Thymus (tissue), 11 donors: ENCODE results near the gene TRAPPC5. TPM values are rescaled to one million over a fixed set of nuclear protein-coding genes. Genes with fewer than 3 reads are reported as not detected.

Experiments used
- DNase-seq, 9 donors: peaks; one replicate each; pipeline ENCODE4 v3.0.0-alpha.2; 2013; ENCODE audit warnings: low spot score in 9 of 9, low read depth in 6 of 9, missing footprints in 1 of 9
- H3K27ac ChIP-seq, 2 donors: one replicate each; pipeline ENCODE4 v1.5.1; 2013; ENCODE audit warnings: control low read depth in 1 of 2, low read depth in 1 of 2, low read length in 1 of 2, mild to moderate bottlenecking in 1 of 2, moderate library complexity in 1 of 2
- H3K27me3 ChIP-seq, 2 donors: one replicate each; pipeline ENCODE4 v1.5.1; 2013; ENCODE audit warnings: low read length in 1 of 2; ENCODE audit not compliant: control insufficient read depth in 2 of 2, insufficient read depth in 1 of 2
- H3K36me3 ChIP-seq, 2 donors: one replicate each; pipeline ENCODE4 v1.5.1; 2013; ENCODE audit warnings: low read length in 1 of 2, mild to moderate bottlenecking in 1 of 2, moderate library complexity in 1 of 2; ENCODE audit not compliant: control insufficient read depth in 2 of 2, insufficient read depth in 2 of 2
- H3K4me1 ChIP-seq, 2 donors: one replicate each; pipeline ENCODE4 v1.5.1; 2013; ENCODE audit warnings: low read length in 2 of 2; ENCODE audit not compliant: control insufficient read depth in 2 of 2, insufficient read depth in 2 of 2
- H3K4me3 ChIP-seq, 2 donors: one replicate each; pipeline ENCODE4 v1.5.1; 2013; ENCODE audit warnings: low read length in 2 of 2, control low read depth in 1 of 2, mild to moderate bottlenecking in 1 of 2
- H3K9me3 ChIP-seq, 2 donors: one replicate each; pipeline ENCODE4 v1.5.1; 2013; ENCODE audit warnings: low read length in 1 of 2, mild to moderate bottlenecking in 1 of 2; ENCODE audit not compliant: control insufficient read depth in 2 of 2, insufficient read depth in 1 of 2
- WGBS: extraction: QIAGEN DNeasy Blood & Tissue Kit; methylation state at CpG from one replicate; pipeline ENCODE4 v1.1.7; 2013; 5-methylcytosine and 5-hydroxymethylcytosine counted together
- polyA plus RNA-seq: library from polyadenylated mRNA; stranded (reverse); fragments of 200-250 nt; gene quantifications from one replicate; pipeline ENCODE4 v1.2.3, GENCODE V29; 2013
- total RNA-seq: library from RNA; stranded (reverse); fragments of 120-200 nt; gene quantifications from one replicate; pipeline ENCODE4 v1.2.4, GENCODE V29; 2013
- donor health status: healthy.

The TRAPPC5 gene
- total and polyA plus RNA-seq, 2 donors = 59.5 to 108 TPM

DNA sequence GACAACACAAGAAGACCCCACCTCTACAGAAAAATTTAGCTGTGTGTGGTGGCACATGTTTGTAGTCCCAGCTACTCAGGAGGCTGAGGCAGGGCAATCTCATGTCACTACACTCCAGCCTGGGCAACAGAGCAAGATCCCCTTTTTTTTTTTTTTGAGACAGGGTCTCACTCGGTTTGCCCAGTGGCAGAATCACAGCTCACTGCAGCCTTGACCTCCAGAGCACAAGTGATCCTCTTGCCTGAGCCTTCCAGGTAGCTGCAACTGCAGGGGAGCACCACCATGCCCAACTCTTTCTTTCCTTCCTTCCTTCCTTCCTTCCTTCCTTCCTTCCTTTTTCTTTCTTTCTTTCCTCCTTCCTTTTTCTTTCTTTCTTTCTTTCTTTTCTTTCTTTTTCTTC is 55.5 kb downstream of the TRAPPC5 start:
- Histone ChIP-seq H3K27me3 (peaks cover 4 to 29% of the 10 kb centered on the region in 2 donors), H3K4me3 (no peak overlapping the region), H3K27ac (no peak overlapping the region), H3K36me3 (no peaks in the 10 kb centered on the region), H3K9me3 (no peaks in the 10 kb centered on the region), H3K4me1 (no peaks in the 10 kb centered on the region)
- DNase-seq = no peak
- WGBS = 57% methylated on average over 1 of the region's 1 CpG

DNA sequence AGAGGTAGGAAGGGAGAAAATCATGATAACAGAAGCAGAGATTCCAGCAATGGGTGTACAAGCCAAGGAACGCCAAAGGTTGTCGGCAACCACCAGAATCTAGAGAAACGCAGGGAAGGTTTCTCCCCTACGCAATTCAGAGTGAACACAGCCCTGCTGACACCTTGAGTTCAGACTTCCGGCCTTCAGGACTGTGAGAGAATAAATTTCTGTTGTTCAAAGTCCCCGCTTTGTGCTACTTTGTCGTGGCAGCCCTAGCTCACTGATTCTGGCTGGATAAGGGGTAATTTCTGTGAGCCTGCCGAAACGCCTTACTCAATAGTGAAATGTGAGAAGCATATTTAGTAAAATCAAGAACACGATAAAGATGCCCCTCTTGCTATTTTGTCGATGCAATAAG is 56.6 kb downstream of the TRAPPC5 start:
- no peak for DNase-seq
- H3K27me3 ChIP-seq = peaks cover 0 to 19% of the 10 kb centered on the region in 2 donors
- WGBS = 93% methylated on average over 11 of the region's 11 CpGs

More for the DNA sequence above, 56.6 kb downstream of the TRAPPC5 start:
- no peak overlapping the region for H3K27ac ChIP-seq
- H3K4me1 ChIP-seq = no peaks in the 10 kb centered on the region
- no peaks in the 10 kb centered on the region for H3K36me3 ChIP-seq
- H3K4me3 ChIP-seq = no peak overlapping the region
- H3K9me3 ChIP-seq = no peaks in the 10 kb centered on the region

Other genes starting within 250 kb of the TRAPPC5 start
- gene PEX11G, start 191.8 kb upstream of the TRAPPC5 start, total RNA-seq = 3.3 TPM
- gene PEX11G, start 191.8 kb upstream of the TRAPPC5 start, polyA plus RNA-seq = 4.8 TPM
- 7.1 TPM for gene ZNF358, start 164.7 kb upstream of the TRAPPC5 start, total RNA-seq
- 23.5 TPM for gene ZNF358, start 164.7 kb upstream of the TRAPPC5 start, polyA plus RNA-seq
- gene MCOLN1, start 158.2 kb upstream of the TRAPPC5 start, total RNA-seq = 2.8 TPM
- gene MCOLN1, start 158.2 kb upstream of the TRAPPC5 start, polyA plus RNA-seq = 41.0 TPM
- 17.3 TPM for gene PNPLA6, start 145.1 kb upstream of the TRAPPC5 start, total RNA-seq
- gene PNPLA6, start 145.1 kb upstream of the TRAPPC5 start, polyA plus RNA-seq = 75.3 TPM
- 1.3 TPM for gene CAMSAP3, start 85.0 kb upstream of the TRAPPC5 start, total RNA-seq
- gene CAMSAP3, start 85.0 kb upstream of the TRAPPC5 start, polyA plus RNA-seq = 2.5 TPM
- 29.2 TPM for gene XAB2, start 51.3 kb upstream of the TRAPPC5 start, total RNA-seq
- 60.6 TPM for gene XAB2, start 51.3 kb upstream of the TRAPPC5 start, polyA plus RNA-seq
- 143 TPM for gene PET100, start 51.0 kb upstream of the TRAPPC5 start, total RNA-seq
- 216 TPM for gene PET100, start 51.0 kb upstream of the TRAPPC5 start, polyA plus RNA-seq
- 1.9 TPM for gene PCP2, start 47.1 kb upstream of the TRAPPC5 start, total RNA-seq
- 9.4 TPM for gene PCP2, start 47.1 kb upstream of the TRAPPC5 start, polyA plus RNA-seq
- 45.3 TPM for gene STXBP2, start 43.7 kb upstream of the TRAPPC5 start, total RNA-seq
- gene STXBP2, start 43.7 kb upstream of the TRAPPC5 start, polyA plus RNA-seq = 140 TPM
- gene RETN, start 11.8 kb upstream of the TRAPPC5 start, total RNA-seq = 9.5 TPM
- 33.1 TPM for gene RETN, start 11.8 kb upstream of the TRAPPC5 start, polyA plus RNA-seq
- gene MCEMP1, start 3.7 kb upstream of the TRAPPC5 start, total RNA-seq = 0.28 TPM
- 1.6 TPM for gene MCEMP1, start 3.7 kb upstream of the TRAPPC5 start, polyA plus RNA-seq
- 3.1 TPM for gene FCER2, start 21.3 kb downstream of the TRAPPC5 start, total RNA-seq
- gene FCER2, start 21.3 kb downstream of the TRAPPC5 start, polyA plus RNA-seq = 14.4 TPM
- gene CLEC4G, start 51.3 kb downstream of the TRAPPC5 start, total RNA-seq = 0.52 TPM
- gene CLEC4G, start 51.3 kb downstream of the TRAPPC5 start, polyA plus RNA-seq = 3.2 TPM
- 3.4 TPM for gene CD209, start 66.7 kb downstream of the TRAPPC5 start, total RNA-seq
- gene CD209, start 66.7 kb downstream of the TRAPPC5 start, polyA plus RNA-seq = 8.5 TPM
- gene CLEC4M, start 82.4 kb downstream of the TRAPPC5 start, total RNA-seq = 0.19 TPM
- gene CLEC4M, start 82.4 kb downstream of the TRAPPC5 start, polyA plus RNA-seq = 0.50 TPM
- gene EVI5L, start 149.4 kb downstream of the TRAPPC5 start, total RNA-seq = 4.9 TPM
- 7.6 TPM for gene EVI5L, start 149.4 kb downstream of the TRAPPC5 start, polyA plus RNA-seq
- gene PRR36, start 193.6 kb downstream of the TRAPPC5 start, total RNA-seq = 0.09 TPM
- gene PRR36, start 193.6 kb downstream of the TRAPPC5 start, polyA plus RNA-seq = 0.16 TPM
- gene LRRC8E, start 207.7 kb downstream of the TRAPPC5 start, total RNA-seq = 0.05 TPM
- 0.27 TPM for gene LRRC8E, start 207.7 kb downstream of the TRAPPC5 start, polyA plus RNA-seq
- 8.0 TPM for gene MAP2K7, start 223.0 kb downstream of the TRAPPC5 start, total RNA-seq
- gene MAP2K7, start 223.0 kb downstream of the TRAPPC5 start, polyA plus RNA-seq = 45.4 TPM
- gene TGFBR3L, start 234.0 kb downstream of the TRAPPC5 start, total RNA-seq = 0.19 TPM
- 0.05 TPM for gene TGFBR3L, start 234.0 kb downstream of the TRAPPC5 start, polyA plus RNA-seq
- gene SNAPC2, start 239.5 kb downstream of the TRAPPC5 start, total RNA-seq = 6.4 TPM
- 16.0 TPM for gene SNAPC2, start 239.5 kb downstream of the TRAPPC5 start, polyA plus RNA-seq
- gene CTXN1, start 245.3 kb downstream of the TRAPPC5 start, total RNA-seq = 0.33 TPM
- 0.82 TPM for gene CTXN1, start 245.3 kb downstream of the TRAPPC5 start, polyA plus RNA-seq